Measurements from ENCODE around the gene PHACTR2.

The PHACTR2 gene

DNA sequence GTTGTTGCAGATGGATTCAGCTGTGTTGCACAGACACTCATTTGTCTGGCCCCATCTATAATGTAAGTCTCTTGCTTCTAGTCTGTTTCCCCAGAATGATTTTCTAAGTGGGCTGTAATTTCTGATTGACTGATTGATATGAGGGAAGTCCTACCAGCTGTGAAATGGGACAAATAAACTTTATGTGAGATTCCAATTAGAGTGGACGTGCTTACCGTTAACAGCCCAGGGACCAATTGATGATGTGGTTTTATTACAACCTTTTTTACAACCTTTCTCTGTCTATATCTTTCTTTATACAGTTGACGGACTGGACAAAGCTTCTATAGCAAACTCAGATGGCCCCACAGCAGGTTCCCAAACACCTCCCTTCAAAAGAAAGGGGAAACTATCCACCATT lies 33.9 kb downstream of the PHACTR2 start:
- no peak overlapping the region for H3K27ac ChIP-seq
- TF ChIP-seq, protein P1, sequence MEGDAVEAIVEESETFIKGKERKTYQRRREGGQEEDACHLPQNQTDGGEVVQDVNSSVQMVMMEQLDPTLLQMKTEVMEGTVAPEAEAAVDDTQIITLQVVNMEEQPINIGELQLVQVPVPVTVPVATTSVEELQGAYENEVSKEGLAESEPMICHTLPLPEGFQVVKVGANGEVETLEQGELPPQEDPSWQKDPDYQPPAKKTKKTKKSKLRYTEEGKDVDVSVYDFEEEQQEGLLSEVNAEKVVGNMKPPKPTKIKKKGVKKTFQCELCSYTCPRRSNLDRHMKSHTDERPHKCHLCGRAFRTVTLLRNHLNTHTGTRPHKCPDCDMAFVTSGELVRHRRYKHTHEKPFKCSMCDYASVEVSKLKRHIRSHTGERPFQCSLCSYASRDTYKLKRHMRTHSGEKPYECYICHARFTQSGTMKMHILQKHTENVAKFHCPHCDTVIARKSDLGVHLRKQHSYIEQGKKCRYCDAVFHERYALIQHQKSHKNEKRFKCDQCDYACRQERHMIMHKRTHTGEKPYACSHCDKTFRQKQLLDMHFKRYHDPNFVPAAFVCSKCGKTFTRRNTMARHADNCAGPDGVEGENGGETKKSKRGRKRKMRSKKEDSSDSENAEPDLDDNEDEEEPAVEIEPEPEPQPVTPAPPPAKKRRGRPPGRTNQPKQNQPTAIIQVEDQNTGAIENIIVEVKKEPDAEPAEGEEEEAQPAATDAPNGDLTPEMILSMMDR (IDR thresholded peaks at IDR 0.05), result no peak
- no peak overlapping the region for H3K4me3 ChIP-seq
- no peaks in the 10 kb centered on the region for H3K36me3 ChIP-seq
- no peak for DNase-seq
- no peaks in the 10 kb centered on the region for H3K9me3 ChIP-seq
- intact Hi-C loops (cut with DNase I; ENCODE audit: low total_unique reads), result no loop called here
- peaks cover 0 to 20% (median 2%) of the 10 kb centered on the region in 4 donors for H3K4me1 ChIP-seq
- H3K27me3 ChIP-seq, result no peaks in the 10 kb centered on the region

- peak overlapping the region in 1 of 2 donors; percentile 21 for H3K27ac ChIP-seq
- peaks cover 0 to 6% (median 0%) of the 10 kb centered on the region in 3 donors for H3K36me3 ChIP-seq
- DNase-seq, result no peak
- TF ChIP-seq, protein P1 (IDR thresholded peaks at IDR 0.05), result no peak
- no peaks in the 10 kb centered on the region for H3K9me3 ChIP-seq
- peaks cover 0 to 27% (median 2%) of the 10 kb centered on the region in 4 donors for H3K4me1 ChIP-seq
- no peaks in the 10 kb centered on the region for H3K27me3 ChIP-seq
- H3K4me3 ChIP-seq, result no peak overlapping the region
- intact Hi-C loops (cut with DNase I; ENCODE audit: low total_unique reads), result no loop called here
These were observed 40.7 kb downstream of the PHACTR2 start for GRCh38 chr6:143718472-143718871.

- Histone ChIP-seq H3K9me3 (no peaks in the 10 kb centered on the region), H3K27ac (peak overlapping the region; percentile 7 to 40), H3K4me1 (peaks cover 0 to 18% (median 0%) of the 10 kb centered on the region in 4 donors), H3K4me3 (no peak overlapping the region), H3K27me3 (no peaks in the 10 kb centered on the region), H3K36me3 (peaks cover 0 to 6% (median 0%) of the 10 kb centered on the region in 3 donors)
- TF ChIP-seq, protein P1 (IDR thresholded peaks at IDR 0.05), result no peak
- no peak for DNase-seq
- intact Hi-C loops (cut with DNase I; ENCODE audit: low total_unique reads), result no loop called here
These were observed 43.9 kb downstream of the PHACTR2 start for GRCh38 chr6:143721642-143722041.

DNA sequence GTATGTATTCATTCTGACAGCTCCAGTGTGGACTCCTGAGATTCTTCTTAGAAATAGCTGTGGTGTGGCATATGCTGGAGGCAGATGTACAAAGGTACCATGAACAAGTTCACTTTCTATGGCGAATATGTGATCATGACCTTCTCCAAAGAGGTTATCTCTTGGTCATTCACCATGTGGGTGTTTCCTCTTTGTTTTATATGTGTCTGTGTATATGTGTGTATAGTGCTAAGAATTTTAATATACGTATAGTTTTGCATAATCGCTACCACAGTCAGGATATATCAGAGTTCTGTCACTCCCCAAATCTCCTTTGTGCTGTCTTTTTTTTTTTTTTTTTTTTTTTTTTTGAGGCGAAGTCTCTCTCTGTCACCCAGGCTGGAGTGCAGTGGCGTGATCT lies 47.1 kb downstream of the PHACTR2 start:
- TF ChIP-seq, protein P1 (IDR thresholded peaks at IDR 0.05), result no peak
- no peak overlapping the region for H3K4me3 ChIP-seq
- H3K4me1 ChIP-seq, result peaks cover 0 to 10% (median 0%) of the 10 kb centered on the region in 4 donors
- DNase-seq, result no peak
- H3K9me3 ChIP-seq, result no peaks in the 10 kb centered on the region
- H3K36me3 ChIP-seq, result peaks cover 0 to 6% (median 0%) of the 10 kb centered on the region in 3 donors
- no peaks in the 10 kb centered on the region for H3K27me3 ChIP-seq
- no peak overlapping the region for H3K27ac ChIP-seq
- intact Hi-C loops (cut with DNase I; ENCODE audit: low total_unique reads), result no loop called here

- no peak overlapping the region for H3K27ac ChIP-seq
- DNase-seq, result no peak
- H3K27me3 ChIP-seq, result no peaks in the 10 kb centered on the region
- no peaks in the 10 kb centered on the region for H3K9me3 ChIP-seq
- TF ChIP-seq, protein P1 (IDR thresholded peaks at IDR 0.05), result no peak
- no peak overlapping the region for H3K4me3 ChIP-seq
- H3K4me1 ChIP-seq, result peaks cover 0 to 10% (median 0%) of the 10 kb centered on the region in 4 donors
- no peaks in the 10 kb centered on the region for H3K36me3 ChIP-seq
- intact Hi-C loops (cut with DNase I; ENCODE audit: low total_unique reads), result no loop called here
These were observed 48.4 kb downstream of the PHACTR2 start for GRCh38 chr6:143726015-143726647.
